HEK293T (cell line): ENCODE data around the gene EXOSC7.

Source experiments
- BHLHE40 ChIP-seq: fragments of 450-650 bp; IDR thresholded peaks from 2 replicates; pipeline ENCODE4 v1.6.1; 2016; ENCODE audit warnings: mild to moderate bottlenecking, moderate library complexity, borderline replicate concordance
- FOXM1 ChIP-seq: fragments of 450-650 bp; IDR thresholded peaks from 2 replicates; pipeline ENCODE4 v1.6.1; 2017; ENCODE audit warnings: mild to moderate bottlenecking, borderline replicate concordance
- L3MBTL2 ChIP-seq: fragments of 450-650 bp; conservative IDR thresholded peaks from 2 replicates; pipeline ENCODE4 v1.6.1; 2016; ENCODE audit warnings: mild to moderate bottlenecking
- LEF1 ChIP-seq: fragments of 450-650 bp; IDR thresholded peaks from 2 replicates; pipeline ENCODE4 v1.6.1; 2017; ENCODE audit warnings: mild to moderate bottlenecking, borderline replicate concordance
- NFRKB ChIP-seq: fragments of 450-650 bp; IDR thresholded peaks from 2 replicates; pipeline ENCODE4 v1.6.1; 2016; ENCODE audit warnings: mild to moderate bottlenecking, moderate library complexity
- PKNOX1 ChIP-seq: fragments of 450-650 bp; IDR thresholded peaks from 2 replicates; pipeline ENCODE4 v1.6.1; 2016

GRCh38 chr3:45024542-45025255 is 48.7 kb downstream of the EXOSC7 start:
- TF ChIP-seq FOXM1, result no peak
- TF ChIP-seq L3MBTL2, result no peak
- no peak for TF ChIP-seq BHLHE40
- TF ChIP-seq LEF1, result no peak
- no peak for TF ChIP-seq PKNOX1
- no peak for TF ChIP-seq NFRKB
